ENCODE measurements around the gene RFK.

Gene RFK

DNA sequence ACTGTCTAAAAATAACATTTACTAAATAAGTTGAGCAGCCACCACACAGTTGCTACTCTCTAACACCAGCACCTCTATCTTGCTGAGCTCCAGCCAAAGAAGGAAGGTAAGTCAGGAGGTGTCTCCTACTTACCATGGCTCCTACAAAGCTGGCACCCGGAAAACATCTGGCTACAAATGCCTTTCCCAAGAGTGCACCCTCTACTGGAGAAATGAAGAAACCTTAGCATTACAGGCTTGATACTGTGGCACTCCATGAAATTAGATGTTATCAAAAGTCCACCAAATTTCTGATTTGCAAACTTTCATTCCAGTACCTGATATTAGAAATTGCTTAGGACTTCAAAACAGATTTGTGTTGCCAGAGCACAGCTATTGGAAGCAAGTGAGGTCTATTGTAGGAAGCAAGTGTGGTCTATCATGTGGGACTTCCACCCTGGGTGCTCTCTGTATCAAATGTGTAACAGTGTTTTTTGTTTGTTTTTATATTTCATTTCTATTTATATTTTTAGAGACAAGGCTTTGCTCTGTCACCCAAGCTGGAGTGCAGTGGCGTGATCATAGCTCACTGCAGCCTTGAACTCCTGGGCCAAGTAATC lies 25.7 kb upstream of the RFK start:
- in situ Hi-C loops (cut with MboI; ENCODE audit: low pct_unique_long_range_greater_than_20kb, low sequenced_read_pairs, unreplicated experiment), result no loop called here
- DNase-seq (ENCODE audit: low spot score), result no peak
- TF ChIP-seq, protein P1, sequence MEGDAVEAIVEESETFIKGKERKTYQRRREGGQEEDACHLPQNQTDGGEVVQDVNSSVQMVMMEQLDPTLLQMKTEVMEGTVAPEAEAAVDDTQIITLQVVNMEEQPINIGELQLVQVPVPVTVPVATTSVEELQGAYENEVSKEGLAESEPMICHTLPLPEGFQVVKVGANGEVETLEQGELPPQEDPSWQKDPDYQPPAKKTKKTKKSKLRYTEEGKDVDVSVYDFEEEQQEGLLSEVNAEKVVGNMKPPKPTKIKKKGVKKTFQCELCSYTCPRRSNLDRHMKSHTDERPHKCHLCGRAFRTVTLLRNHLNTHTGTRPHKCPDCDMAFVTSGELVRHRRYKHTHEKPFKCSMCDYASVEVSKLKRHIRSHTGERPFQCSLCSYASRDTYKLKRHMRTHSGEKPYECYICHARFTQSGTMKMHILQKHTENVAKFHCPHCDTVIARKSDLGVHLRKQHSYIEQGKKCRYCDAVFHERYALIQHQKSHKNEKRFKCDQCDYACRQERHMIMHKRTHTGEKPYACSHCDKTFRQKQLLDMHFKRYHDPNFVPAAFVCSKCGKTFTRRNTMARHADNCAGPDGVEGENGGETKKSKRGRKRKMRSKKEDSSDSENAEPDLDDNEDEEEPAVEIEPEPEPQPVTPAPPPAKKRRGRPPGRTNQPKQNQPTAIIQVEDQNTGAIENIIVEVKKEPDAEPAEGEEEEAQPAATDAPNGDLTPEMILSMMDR (IDR thresholded peaks at IDR 0.05; ENCODE audit: extremely low read depth, insufficient read depth, missing control alignments), result peak; percentile 52

DNA sequence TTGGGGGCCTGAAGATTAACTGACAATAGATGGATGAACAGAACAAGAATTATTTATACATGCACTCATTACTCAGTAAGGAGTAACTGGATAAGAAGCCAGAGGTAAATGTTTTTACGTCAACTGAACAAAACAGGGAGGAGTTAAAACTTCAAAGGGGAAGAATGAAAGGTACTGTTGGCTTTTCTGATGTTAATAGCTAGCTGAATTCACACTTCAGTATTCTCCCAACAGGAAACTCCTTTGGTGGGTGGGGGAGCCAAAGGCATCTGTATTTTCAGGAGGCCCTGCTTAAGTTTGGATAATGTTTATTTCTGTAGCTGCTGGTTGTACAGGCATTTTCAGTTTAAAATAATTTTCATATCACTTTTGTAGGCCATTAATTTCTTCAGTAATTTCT lies 23.2 kb upstream of the RFK start:
- DNase-seq (ENCODE audit: low spot score), result no peak
- in situ Hi-C loops (cut with MboI; ENCODE audit: low pct_unique_long_range_greater_than_20kb, low sequenced_read_pairs, unreplicated experiment), result no loop called here
- TF ChIP-seq, protein P1 (IDR thresholded peaks at IDR 0.05; ENCODE audit: extremely low read depth, insufficient read depth, missing control alignments), result no peak

DNA sequence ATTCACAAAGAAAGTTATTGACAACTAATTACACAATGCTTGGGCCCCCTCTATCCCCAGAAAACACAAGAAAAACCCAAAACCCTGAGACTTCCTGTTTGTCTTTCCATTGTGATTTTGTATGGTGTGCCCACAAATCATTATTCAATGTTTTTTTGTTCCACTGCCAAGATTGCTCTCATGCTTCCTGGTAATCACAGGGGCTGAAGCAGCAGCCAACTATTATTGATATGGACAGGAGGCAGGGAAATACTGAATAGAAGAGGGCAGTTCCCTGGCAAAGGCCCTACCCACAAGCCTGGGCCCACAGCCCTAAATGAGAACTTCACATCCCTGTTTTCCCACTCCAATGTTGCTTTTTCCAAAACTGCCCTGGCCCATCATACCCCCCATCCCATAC lies 21.5 kb upstream of the RFK start:
- in situ Hi-C loops (cut with MboI; ENCODE audit: low pct_unique_long_range_greater_than_20kb, low sequenced_read_pairs, unreplicated experiment), result no loop called here
- TF ChIP-seq, protein P1 (IDR thresholded peaks at IDR 0.05; ENCODE audit: extremely low read depth, insufficient read depth, missing control alignments), result no peak
- no peak for DNase-seq (ENCODE audit: low spot score)

DNA sequence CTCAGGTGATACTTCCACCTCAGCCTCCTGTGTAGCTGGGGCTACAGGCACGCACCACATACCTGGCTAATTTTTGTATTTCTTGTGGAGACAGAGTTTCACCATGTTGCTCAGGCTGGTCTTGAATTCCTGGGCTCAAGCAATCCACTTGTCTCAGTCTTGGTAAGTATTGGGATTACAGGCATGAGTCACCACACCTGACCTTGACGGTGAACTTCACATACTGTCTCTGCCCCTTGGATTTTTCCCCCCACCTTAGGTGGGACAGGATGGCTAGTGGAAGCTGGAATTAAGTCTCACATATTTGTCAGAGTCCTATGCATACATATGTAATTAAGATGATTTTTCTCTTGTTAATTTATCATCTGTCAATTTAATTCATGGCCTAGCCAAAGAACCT lies 20.9 kb upstream of the RFK start:
- DNase-seq (ENCODE audit: low spot score), result no peak
- in situ Hi-C loops (cut with MboI; ENCODE audit: low pct_unique_long_range_greater_than_20kb, low sequenced_read_pairs, unreplicated experiment), result no loop called here

DNA sequence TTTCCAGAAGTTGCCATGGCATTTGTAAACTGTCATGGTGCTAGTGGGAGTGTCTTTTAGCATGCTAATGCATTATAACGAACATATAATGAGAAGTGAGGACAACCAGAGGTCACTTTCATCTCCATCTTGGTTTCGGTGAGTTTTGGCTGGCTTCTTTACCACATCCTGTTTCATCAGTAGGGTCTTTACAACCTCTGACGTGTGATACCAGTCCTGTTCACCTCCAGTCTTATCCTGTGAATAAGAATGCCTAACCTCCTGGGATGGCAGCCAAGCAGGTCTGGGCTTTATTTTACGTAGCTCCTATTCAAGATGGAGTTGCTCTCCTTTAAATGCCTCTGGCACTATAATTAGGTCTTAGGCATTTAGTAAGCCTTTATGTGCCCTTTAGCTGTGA lies 20.4 kb upstream of the RFK start:
- DNase-seq (ENCODE audit: low spot score), result no peak
- in situ Hi-C loops (cut with MboI; ENCODE audit: low pct_unique_long_range_greater_than_20kb, low sequenced_read_pairs, unreplicated experiment), result no loop called here

More for the DNA sequence above, 20.9 kb upstream of the RFK start:
- TF ChIP-seq, protein P1 (IDR thresholded peaks at IDR 0.05; ENCODE audit: extremely low read depth, insufficient read depth, missing control alignments), result no peak

DNA sequence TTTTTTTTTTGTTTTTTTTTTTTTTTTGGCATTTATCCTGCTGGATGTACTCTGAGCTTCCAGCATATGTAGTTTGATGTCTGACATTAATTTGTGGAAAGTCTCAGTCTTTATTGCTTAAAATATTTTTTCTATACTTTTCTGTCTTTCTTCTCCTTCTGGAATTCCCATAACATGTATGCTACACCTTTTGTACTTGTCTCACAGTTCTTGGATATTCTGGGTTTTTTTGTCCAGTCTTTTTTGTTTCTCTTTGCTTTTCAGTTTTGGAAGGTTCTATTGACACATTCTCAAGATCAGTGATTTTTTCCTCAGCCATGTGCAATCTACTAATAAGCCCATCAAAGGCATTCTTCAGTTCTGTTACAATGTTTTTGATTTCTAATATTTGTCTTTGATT lies 19.4 kb upstream of the RFK start:
- TF ChIP-seq, protein P1 (IDR thresholded peaks at IDR 0.05; ENCODE audit: extremely low read depth, insufficient read depth, missing control alignments), result no peak
- in situ Hi-C loops (cut with MboI; ENCODE audit: low pct_unique_long_range_greater_than_20kb, low sequenced_read_pairs, unreplicated experiment), result no loop called here
- DNase-seq (ENCODE audit: low spot score), result no peak

More for the DNA sequence above, 20.4 kb upstream of the RFK start:
- TF ChIP-seq, protein P1 (IDR thresholded peaks at IDR 0.05; ENCODE audit: extremely low read depth, insufficient read depth, missing control alignments), result no peak
